Nephron (organoid): Measurements from ENCODE around the gene PLEKHG1.

Source experiments
- H3K27ac Mint-ChIP-seq, 3 experiments: 2 replicates each; pipeline ENCODE4 v1.8.0; 2020; ENCODE audit warnings: mixed read lengths in 3 of 3, mild to moderate bottlenecking in 2 of 3, moderate library complexity in 1 of 3
- H3K27me3 Mint-ChIP-seq: 2 replicates; pipeline ENCODE4 v1.8.0; 2021; ENCODE audit warnings: low read depth, mild to moderate bottlenecking, moderate library complexity, mixed read lengths
- H3K36me3 Mint-ChIP-seq: 2 replicates; pipeline ENCODE4 v1.8.0; 2020; ENCODE audit warnings: low read depth, mixed read lengths
- H3K4me1 Mint-ChIP-seq: 2 replicates; pipeline ENCODE4 v1.8.0; 2020; ENCODE audit warnings: mixed read lengths
- H3K4me3 Mint-ChIP-seq, 3 experiments: 2 replicates each; pipeline ENCODE4 v1.8.0; 2020; ENCODE audit warnings: mild to moderate bottlenecking in 3 of 3, mixed read lengths in 3 of 3, moderate library complexity in 2 of 3
- H3K9me3 Mint-ChIP-seq: 2 replicates; pipeline ENCODE4 v1.8.0; 2020; ENCODE audit warnings: mixed read lengths
- TF ChIP-seq, protein P1 (sequence below), 3 experiments: fragments of 200-600 bp; sonication (generic); IDR thresholded peaks; one replicate each; pipeline ENCODE4 v1.5.0; 2021; ENCODE audit warnings: antibody characterized with exemption in 3 of 3; ENCODE audit not compliant: unreplicated experiment in 3 of 3

The PLEKHG1 gene

DNA sequence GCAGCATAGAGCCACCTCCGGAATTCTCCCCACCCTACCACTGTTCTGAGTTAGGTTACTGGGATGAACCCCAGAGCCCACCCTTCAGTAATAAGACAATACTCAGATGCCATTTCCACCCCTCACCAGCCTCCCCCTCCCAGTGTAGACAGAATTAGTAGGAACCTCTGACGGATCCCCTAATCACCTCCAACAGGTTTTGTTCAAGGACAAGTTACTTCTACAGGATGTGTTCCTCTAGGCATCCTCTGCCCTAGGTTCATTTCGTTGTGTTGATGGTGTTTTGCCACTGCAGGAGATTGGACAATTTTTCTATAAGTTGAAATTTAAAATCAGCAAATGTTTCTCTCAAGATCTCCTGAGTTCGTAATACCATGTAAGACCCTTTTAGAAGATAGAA lies 22.8 kb downstream of the PLEKHG1 start:
- peaks cover 46% of the 10 kb centered on the region for H3K36me3 Mint-ChIP-seq
- H3K4me1 Mint-ChIP-seq: peaks cover 46% of the 10 kb centered on the region
- no peaks in the 10 kb centered on the region for H3K27me3 Mint-ChIP-seq
- no peak overlapping the region for H3K4me3 Mint-ChIP-seq
- TF ChIP-seq, protein P1, sequence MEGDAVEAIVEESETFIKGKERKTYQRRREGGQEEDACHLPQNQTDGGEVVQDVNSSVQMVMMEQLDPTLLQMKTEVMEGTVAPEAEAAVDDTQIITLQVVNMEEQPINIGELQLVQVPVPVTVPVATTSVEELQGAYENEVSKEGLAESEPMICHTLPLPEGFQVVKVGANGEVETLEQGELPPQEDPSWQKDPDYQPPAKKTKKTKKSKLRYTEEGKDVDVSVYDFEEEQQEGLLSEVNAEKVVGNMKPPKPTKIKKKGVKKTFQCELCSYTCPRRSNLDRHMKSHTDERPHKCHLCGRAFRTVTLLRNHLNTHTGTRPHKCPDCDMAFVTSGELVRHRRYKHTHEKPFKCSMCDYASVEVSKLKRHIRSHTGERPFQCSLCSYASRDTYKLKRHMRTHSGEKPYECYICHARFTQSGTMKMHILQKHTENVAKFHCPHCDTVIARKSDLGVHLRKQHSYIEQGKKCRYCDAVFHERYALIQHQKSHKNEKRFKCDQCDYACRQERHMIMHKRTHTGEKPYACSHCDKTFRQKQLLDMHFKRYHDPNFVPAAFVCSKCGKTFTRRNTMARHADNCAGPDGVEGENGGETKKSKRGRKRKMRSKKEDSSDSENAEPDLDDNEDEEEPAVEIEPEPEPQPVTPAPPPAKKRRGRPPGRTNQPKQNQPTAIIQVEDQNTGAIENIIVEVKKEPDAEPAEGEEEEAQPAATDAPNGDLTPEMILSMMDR (IDR thresholded peaks at IDR 0.05; ENCODE audit: unreplicated experiment in 3 of 3): no peak
- H3K27ac Mint-ChIP-seq: no peak overlapping the region
- H3K9me3 Mint-ChIP-seq: peaks cover 4% of the 10 kb centered on the region

DNA sequence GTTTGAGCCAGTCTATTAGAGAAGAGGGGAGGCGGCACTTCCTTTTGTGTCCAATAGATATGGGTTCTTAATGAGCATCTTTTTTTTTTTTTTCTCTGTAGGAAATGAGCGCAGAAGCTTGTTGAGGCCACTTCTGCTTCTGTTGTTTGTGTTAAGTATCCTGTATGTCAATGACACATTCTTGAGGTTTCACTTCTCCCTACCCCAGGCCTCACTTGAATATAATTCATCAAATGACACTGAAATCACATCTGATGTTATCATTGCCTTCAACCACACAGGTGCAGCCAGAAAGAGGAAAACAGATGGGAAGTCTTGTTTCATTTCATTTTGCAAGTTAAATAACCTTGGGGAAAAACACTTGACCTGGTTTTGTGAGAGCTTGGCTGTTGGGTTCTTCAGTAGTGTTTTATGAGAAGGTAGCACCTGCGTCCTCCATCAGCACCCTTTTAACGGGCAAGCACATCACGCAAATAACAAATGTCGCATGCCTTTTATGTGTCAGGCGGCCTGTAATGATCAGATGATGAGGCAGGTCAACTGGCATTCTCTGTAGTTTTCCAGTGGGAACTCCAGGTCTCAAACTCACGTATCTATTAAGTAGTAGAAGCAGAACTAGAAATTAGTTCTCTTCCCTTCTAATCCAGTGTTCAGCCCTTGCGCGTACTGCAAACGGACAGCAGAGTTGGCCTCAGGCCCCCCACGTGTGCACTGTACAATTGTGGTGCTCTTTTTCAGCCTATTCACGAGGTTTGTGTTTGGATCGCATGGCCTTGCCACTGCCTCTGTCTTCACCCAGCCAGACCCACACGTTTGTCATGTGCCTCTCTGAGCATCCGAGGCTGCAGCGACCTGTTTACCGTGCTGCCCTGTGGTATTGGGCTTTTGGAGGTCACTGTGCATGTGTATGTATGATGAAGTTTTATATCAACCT lies 23.5 kb downstream of the PLEKHG1 start:
- H3K9me3 Mint-ChIP-seq: peaks cover 4% of the 10 kb centered on the region
- no peaks in the 10 kb centered on the region for H3K27me3 Mint-ChIP-seq
- peak overlapping the region in 2 of 3 experiments; percentile 15 to 17 for H3K27ac Mint-ChIP-seq
- peaks cover 46% of the 10 kb centered on the region for H3K36me3 Mint-ChIP-seq
- peaks cover 48% of the 10 kb centered on the region for H3K4me1 Mint-ChIP-seq
- H3K4me3 Mint-ChIP-seq: no peak overlapping the region
- TF ChIP-seq, protein P1 (IDR thresholded peaks at IDR 0.05; ENCODE audit: unreplicated experiment in 3 of 3): no peak

DNA sequence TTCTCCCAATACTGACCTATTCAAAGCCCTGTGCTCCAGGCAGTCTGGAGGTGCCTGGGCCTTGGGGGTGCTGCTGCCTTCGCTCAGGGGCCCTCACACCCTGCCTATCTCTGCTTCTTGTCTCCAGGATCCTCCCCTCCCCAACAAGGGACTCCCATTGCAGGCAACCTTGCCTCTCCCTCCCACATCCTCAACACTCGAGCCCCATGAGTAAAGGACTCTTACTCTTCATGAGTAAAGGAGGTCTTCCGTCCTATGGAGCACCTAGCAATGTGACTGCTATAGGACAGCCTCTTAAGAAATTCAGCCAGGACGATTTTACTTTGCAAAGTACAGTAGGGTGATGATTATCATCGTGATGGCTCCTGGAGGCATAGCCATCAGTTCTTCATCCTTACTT lies 24.5 kb downstream of the PLEKHG1 start:
- peaks cover 4% of the 10 kb centered on the region for H3K9me3 Mint-ChIP-seq
- peaks cover 46% of the 10 kb centered on the region for H3K36me3 Mint-ChIP-seq
- H3K4me1 Mint-ChIP-seq: peaks cover 53% of the 10 kb centered on the region
- H3K4me3 Mint-ChIP-seq: no peak overlapping the region
- H3K27ac Mint-ChIP-seq: peak overlapping the region in 2 of 3 experiments; percentile 5 to 76
- no peaks in the 10 kb centered on the region for H3K27me3 Mint-ChIP-seq
- TF ChIP-seq, protein P1 (IDR thresholded peaks at IDR 0.05; ENCODE audit: unreplicated experiment in 3 of 3): no peak

DNA sequence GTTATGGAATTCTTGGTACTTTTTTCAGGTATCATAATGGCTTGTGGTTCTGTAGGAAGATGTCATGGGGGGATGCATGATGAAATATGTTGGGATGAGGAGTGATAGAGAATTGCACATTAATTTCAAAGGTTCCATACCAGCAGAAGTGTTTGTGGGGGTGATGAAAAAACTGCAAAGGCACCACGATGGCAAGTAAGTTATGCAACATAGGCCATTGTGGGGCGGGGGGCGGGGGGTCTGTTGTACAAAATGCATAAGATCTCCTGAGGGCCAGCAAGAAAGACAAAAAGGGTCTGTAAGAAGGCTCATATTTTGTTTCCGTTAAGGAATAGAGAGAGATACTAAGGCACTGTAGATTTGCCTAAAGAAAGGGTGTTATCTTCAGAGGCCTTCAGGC lies 26.2 kb downstream of the PLEKHG1 start:
- TF ChIP-seq, protein P1 (IDR thresholded peaks at IDR 0.05; ENCODE audit: unreplicated experiment in 3 of 3): no peak
- Mint-ChIP-seq H3K4me1 (peaks cover 50% of the 10 kb centered on the region), H3K36me3 (peaks cover 42% of the 10 kb centered on the region), H3K4me3 (no peak overlapping the region), H3K27me3 (no peaks in the 10 kb centered on the region), H3K9me3 (peaks cover 4% of the 10 kb centered on the region), H3K27ac (peak overlapping the region; percentile 79 to 91 (median 91))

DNA sequence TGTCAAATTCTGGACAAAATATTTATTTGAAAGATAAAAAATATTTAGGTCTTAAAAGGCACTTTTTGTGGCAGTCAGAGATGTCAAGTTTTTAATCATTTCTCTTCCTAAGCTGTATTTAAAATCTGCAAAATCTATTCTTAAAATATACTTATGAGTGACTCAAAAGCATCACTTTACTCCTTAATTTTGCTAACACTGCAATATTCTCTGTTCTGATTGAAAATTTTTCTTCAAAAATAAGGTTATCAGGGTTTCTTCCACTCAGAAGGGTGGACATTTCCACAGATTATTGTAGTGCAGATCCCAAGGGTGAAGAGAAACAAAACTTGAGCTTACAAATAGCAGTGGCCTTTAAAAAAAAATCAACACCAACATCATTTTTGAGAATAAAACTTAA lies 27.5 kb downstream of the PLEKHG1 start:
- H3K27ac Mint-ChIP-seq: peak overlapping the region; percentile 91 to 97 (median 91)
- H3K36me3 Mint-ChIP-seq: peaks cover 39% of the 10 kb centered on the region
- peaks cover 53% of the 10 kb centered on the region for H3K4me1 Mint-ChIP-seq

More for the DNA sequence above, 27.5 kb downstream of the PLEKHG1 start:
- TF ChIP-seq, protein P1 (IDR thresholded peaks at IDR 0.05; ENCODE audit: unreplicated experiment in 3 of 3): no peak
- Mint-ChIP-seq H3K27me3 (no peaks in the 10 kb centered on the region), H3K9me3 (peaks cover 4% of the 10 kb centered on the region), H3K4me3 (no peak overlapping the region)
